H4 (cell line): Measurements from ENCODE around the gene PIK3CD. TPM values are rescaled to one million over a fixed set of nuclear protein-coding genes. Genes with fewer than 3 reads are reported as not detected.
"Not testable (repeated sequence)": the region's sequence is repeated elsewhere in the genome, so short reads cannot be mapped to it uniquely, and the experiment has no call there.

Experiments used
- DNase-seq: peaks from one replicate; pipeline ENCODE4 v3.0.0-alpha.2; 2015; ENCODE audit warnings: low spot score
- total RNA-seq: library from RNA; depleted of rRNA; stranded (reverse); fragments of >200 nt; shearing (Covaris generic); gene quantifications from 2 replicates; pipeline ENCODE4 v1.2.3, GENCODE V29; 2014

Gene PIK3CD
- total RNA-seq, 1 experiment from 2014 or later = 2.3 TPM

GRCh38 chr1:9654051-9654833 is 2.7 kb downstream of the PIK3CD start:
- no peak for DNase-seq

DNA sequence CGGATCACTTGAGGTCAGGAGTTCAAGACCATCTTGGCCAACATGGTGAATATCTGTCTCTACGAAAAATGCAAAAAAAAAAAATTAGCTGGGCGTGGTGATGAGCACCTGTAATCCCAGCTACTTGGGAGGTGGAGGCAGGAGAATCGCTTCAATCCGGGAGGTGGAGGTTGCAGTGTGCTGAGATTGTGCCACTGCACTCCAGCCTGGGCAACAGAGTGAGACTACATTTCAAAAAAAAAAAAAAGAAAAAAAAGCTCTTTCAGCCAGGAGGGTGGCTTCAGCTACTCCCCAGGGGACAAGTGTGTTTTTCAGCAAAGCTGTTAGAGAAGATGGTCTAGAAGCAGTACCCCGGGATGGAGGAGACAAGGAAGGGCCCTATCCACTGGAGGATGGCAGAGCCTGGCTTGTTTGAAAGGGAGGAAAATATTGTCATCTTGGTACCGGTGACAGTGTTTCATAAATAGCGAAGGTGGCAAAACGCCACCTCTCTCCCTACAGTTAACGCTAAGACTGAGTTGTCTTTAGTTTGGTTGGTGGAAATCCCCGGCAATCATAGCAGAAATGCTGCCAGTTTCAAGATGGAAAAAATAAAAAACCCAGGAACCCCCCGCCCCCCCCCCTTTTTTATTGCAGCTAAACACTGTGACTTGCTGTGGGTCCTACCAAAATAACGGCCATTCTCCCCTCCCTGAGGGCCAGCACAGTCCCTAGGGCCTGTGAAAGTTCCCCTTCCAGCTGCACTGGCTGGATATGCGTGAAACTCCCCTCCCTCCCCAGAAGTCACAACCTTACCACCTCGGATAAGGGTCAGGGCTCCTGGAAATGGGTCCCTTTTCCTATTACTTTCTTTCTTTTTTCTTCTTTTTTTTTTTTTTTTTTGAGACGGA is 3.5 kb downstream of the PIK3CD start:
- DNase-seq = no peak

- DNase-seq = no peak
Observed at GRCh38 chr1:9655836-9656235, 4.3 kb downstream of the PIK3CD start.

GRCh38 chr1:9657521-9658032 is 6.0 kb downstream of the PIK3CD start:
- no peak for DNase-seq

GRCh38 chr1:9658199-9658598 is 6.7 kb downstream of the PIK3CD start:
- DNase-seq = no peak

- no peak for DNase-seq
Observed at GRCh38 chr1:9659328-9659727, 7.8 kb downstream of the PIK3CD start.

- no peak for DNase-seq
Observed at GRCh38 chr1:9663257-9663656, 11.7 kb downstream of the PIK3CD start.

DNA sequence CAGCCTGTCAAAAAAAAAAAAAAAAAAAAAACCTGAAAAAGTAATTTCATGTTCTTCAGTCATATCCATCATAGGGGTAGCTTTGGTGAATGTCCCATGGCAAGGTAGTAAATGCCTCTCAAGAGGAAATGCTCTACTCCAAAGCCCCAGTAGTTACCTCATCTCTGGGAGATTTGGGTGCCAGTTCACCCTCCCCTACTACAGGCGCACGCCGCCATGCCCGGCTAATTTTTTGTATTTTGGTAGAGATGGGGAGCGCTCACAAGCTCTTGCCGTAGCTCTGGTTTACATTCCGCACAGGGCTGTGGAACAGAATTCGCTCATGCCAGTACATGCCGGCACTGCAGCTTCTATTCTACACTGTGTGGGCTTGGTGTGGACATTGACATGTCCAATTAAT is 13.7 kb downstream of the PIK3CD start:
- DNase-seq = no peak

- DNase-seq = no peak
Observed at GRCh38 chr1:9668080-9668479, 16.5 kb downstream of the PIK3CD start.

DNA sequence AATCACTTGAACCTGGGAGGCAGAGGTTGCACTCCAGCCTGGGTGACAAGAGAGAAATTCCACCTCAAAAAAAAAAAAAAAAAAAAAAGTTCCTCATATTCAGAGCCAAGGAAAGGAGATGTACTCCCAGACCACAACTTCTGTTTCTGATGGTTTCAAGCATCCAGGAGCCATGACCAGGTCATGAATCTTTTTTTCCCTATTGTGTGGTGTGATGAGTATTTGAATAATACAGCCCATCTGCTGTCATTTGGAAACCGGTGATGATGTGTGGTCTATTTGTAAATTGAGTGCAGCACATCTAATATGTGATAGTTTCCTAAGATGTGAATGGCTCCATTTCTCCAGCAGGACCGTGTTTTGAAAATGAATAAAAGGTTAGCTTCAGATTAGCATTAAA is 18.6 kb downstream of the PIK3CD start:
- DNase-seq = no peak

- no peak for DNase-seq
Observed at GRCh38 chr1:9671377-9672140, 20.0 kb downstream of the PIK3CD start.

DNA sequence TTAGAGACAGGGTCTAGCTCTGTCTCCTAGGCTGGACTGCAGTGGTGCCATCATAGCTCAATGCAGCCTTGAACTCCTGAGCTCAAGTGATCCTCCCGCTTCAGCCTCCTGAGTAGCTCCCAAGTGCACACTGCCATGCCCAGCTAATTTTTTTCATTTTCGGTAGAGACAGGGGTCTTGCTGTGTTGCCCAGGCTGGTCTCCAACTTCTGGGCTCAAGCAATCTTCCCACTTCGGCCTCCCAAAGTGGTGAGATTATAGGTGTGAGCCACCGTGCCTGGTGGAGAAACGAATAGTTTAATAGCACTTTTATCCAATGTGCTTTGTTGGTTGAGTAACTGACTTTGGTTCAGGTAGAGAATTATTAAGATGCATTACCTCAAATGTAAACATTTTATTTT is 20.9 kb downstream of the PIK3CD start:
- DNase-seq = no peak

- DNase-seq = no peak
Observed at GRCh38 chr1:9675393-9675792, 23.9 kb downstream of the PIK3CD start.

DNA sequence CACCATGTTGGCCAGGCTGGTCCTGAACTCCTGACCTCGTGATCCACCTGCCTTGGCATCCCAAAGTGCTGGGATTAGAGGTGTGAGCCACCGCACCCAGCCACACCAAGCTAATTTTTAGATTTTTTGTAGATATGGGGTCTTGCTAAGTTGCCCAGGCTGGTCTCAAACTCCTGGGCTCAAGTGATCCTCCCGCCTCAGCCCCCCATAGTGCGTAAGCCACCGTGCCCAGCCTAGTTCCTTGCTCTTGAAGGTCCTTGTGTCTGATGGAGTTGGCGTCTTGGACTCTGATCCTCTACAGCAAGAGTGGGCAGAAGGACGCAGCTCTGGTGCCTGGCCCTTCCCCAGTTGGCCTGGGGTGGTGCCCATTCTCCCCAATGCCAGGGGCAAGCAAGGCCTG is 24.6 kb downstream of the PIK3CD start:
- DNase-seq = not testable (repeated sequence)

- DNase-seq = no peak
Observed at GRCh38 chr1:9676815-9677393, 25.4 kb downstream of the PIK3CD start.

GRCh38 chr1:9680091-9680490 is 28.6 kb downstream of the PIK3CD start:
- no peak for DNase-seq

GRCh38 chr1:9680828-9681227 is 29.3 kb downstream of the PIK3CD start:
- no peak for DNase-seq

- DNase-seq = no peak
Observed at GRCh38 chr1:9684801-9685200, 33.3 kb downstream of the PIK3CD start.

- no peak for DNase-seq
Observed at GRCh38 chr1:9687120-9687873, 35.8 kb downstream of the PIK3CD start.

GRCh38 chr1:9687874-9688582 is 36.5 kb downstream of the PIK3CD start:
- DNase-seq = no peak
